ENCODE data around the gene BCAP29.

The BCAP29 gene

GRCh38 chr7:107661081-107661864 lies 81.2 kb downstream of the BCAP29 start:
- H3K27ac ChIP-seq, result no peak overlapping the region
- H3K9ac ChIP-seq (ENCODE audit: insufficient read length), result no peak overlapping the region
- H3K4me3 ChIP-seq, result peak overlapping the region; percentile 67
- TF ChIP-seq POLR2AphosphoS5 (IDR thresholded peaks at IDR 0.05; ENCODE audit: borderline replicate concordance, low read depth, low read length) (no peak), EZH2 (IDR thresholded peaks at IDR 0.05) (peak; percentile 90)
- no peaks in the 10 kb centered on the region for H3K36me3 ChIP-seq (ENCODE audit: insufficient read depth, low read length)
- DNase-seq (ENCODE audit: low read depth, low spot score), result no peak
- H3K9me3 ChIP-seq (ENCODE audit: low read depth, low read length), result no peaks in the 10 kb centered on the region

GRCh38 chr7:107661865-107662379 lies 81.9 kb downstream of the BCAP29 start:
- no peak overlapping the region for H3K27ac ChIP-seq
- no peak overlapping the region for H3K9ac ChIP-seq (ENCODE audit: insufficient read length)
- H3K36me3 ChIP-seq (ENCODE audit: insufficient read depth, low read length), result no peaks in the 10 kb centered on the region
- H3K9me3 ChIP-seq (ENCODE audit: low read depth, low read length), result no peaks in the 10 kb centered on the region
- peak overlapping the region; percentile 67 for H3K4me3 ChIP-seq
- TF ChIP-seq POLR2AphosphoS5 (IDR thresholded peaks at IDR 0.05; ENCODE audit: borderline replicate concordance, low read depth, low read length) (no peak), EZH2 (IDR thresholded peaks at IDR 0.05) (peak; percentile 66), FOXP2 (optimal IDR thresholded peaks at IDR 0.05; ENCODE audit: control extremely low read depth, extremely low read length, insufficient read depth) (no peak)
- no peak for DNase-seq (ENCODE audit: low read depth, low spot score)

- Histone ChIP-seq H3K36me3 (ENCODE audit: insufficient read depth, low read length) (no peaks in the 10 kb centered on the region), H3K9ac (ENCODE audit: insufficient read length) (no peak overlapping the region), H3K27ac (no peak overlapping the region), H3K4me3 (no peak overlapping the region), H3K9me3 (ENCODE audit: low read depth, low read length) (no peaks in the 10 kb centered on the region)
- no peak for TF ChIP-seq FOXP2 (optimal IDR thresholded peaks at IDR 0.05; ENCODE audit: control extremely low read depth, extremely low read length, insufficient read depth)
- DNase-seq (ENCODE audit: low read depth, low spot score), result no peak
Measured at GRCh38 chr7:107663196-107663595, 83.2 kb downstream of the BCAP29 start.

- H3K27ac ChIP-seq, result no peak overlapping the region
- H3K9me3 ChIP-seq (ENCODE audit: low read depth, low read length), result no peaks in the 10 kb centered on the region
- H3K36me3 ChIP-seq (ENCODE audit: insufficient read depth, low read length), result no peaks in the 10 kb centered on the region
- H3K9ac ChIP-seq (ENCODE audit: insufficient read length), result no peak overlapping the region
- TF ChIP-seq POLR2AphosphoS5 (IDR thresholded peaks at IDR 0.05; ENCODE audit: borderline replicate concordance, low read depth, low read length) (no peak), EZH2 (IDR thresholded peaks at IDR 0.05) (no peak), FOXP2 (optimal IDR thresholded peaks at IDR 0.05; ENCODE audit: control extremely low read depth, extremely low read length, insufficient read depth) (no peak)
- H3K4me3 ChIP-seq, result no peak overlapping the region
- DNase-seq (ENCODE audit: low read depth, low spot score), result no peak
Measured at GRCh38 chr7:107666790-107667189, 86.7 kb downstream of the BCAP29 start.

GRCh38 chr7:107667341-107667740 lies 87.3 kb downstream of the BCAP29 start:
- H3K9ac ChIP-seq (ENCODE audit: insufficient read length), result no peak overlapping the region
- H3K27ac ChIP-seq, result no peak overlapping the region
- H3K9me3 ChIP-seq (ENCODE audit: low read depth, low read length), result no peaks in the 10 kb centered on the region
- DNase-seq (ENCODE audit: low read depth, low spot score), result no peak
- no peak overlapping the region for H3K4me3 ChIP-seq
- TF ChIP-seq EZH2 (IDR thresholded peaks at IDR 0.05), result no peak
- TF ChIP-seq FOXP2 (optimal IDR thresholded peaks at IDR 0.05; ENCODE audit: control extremely low read depth, extremely low read length, insufficient read depth), result no peak
- no peak for TF ChIP-seq POLR2AphosphoS5 (IDR thresholded peaks at IDR 0.05; ENCODE audit: borderline replicate concordance, low read depth, low read length)
- H3K36me3 ChIP-seq (ENCODE audit: insufficient read depth, low read length), result no peaks in the 10 kb centered on the region

GRCh38 chr7:107668296-107668695 lies 88.2 kb downstream of the BCAP29 start:
- Histone ChIP-seq H3K36me3 (ENCODE audit: insufficient read depth, low read length) (no peaks in the 10 kb centered on the region), H3K9ac (ENCODE audit: insufficient read length) (no peak overlapping the region), H3K4me3 (no peak overlapping the region), H3K9me3 (ENCODE audit: low read depth, low read length) (no peaks in the 10 kb centered on the region), H3K27ac (no peak overlapping the region)
- TF ChIP-seq POLR2AphosphoS5 (IDR thresholded peaks at IDR 0.05; ENCODE audit: borderline replicate concordance, low read depth, low read length) (no peak), FOXP2 (optimal IDR thresholded peaks at IDR 0.05; ENCODE audit: control extremely low read depth, extremely low read length, insufficient read depth) (no peak), EZH2 (IDR thresholded peaks at IDR 0.05) (no peak)
- DNase-seq (ENCODE audit: low read depth, low spot score), result no peak

Data from SK-N-MC (cell line).